Renal cortex interstitium (tissue), 11 donors: Measurements from ENCODE around the gene KDM4C. TPM values are rescaled to one million over a fixed set of nuclear protein-coding genes. Genes with fewer than 3 reads are reported as not detected.

ENCODE experiments used
- DNase-seq, 11 donors: peaks; one replicate each; pipeline ENCODE4 v3.0.0-alpha.2; 2013; ENCODE audit warnings: low read depth in 9 of 11, low spot score in 4 of 11; ENCODE audit errors: extremely low read depth in 1 of 11
- polyA plus RNA-seq, 3 donors: library from polyadenylated mRNA; unstranded; fragments of 120-200 nt; gene quantifications; one replicate each; pipeline ENCODE4 v1.2.1, GENCODE V29; 2013; ENCODE audit not compliant: insufficient read length in 3 of 3

The KDM4C gene
- polyA plus RNA-seq, 3 donors, result 14.0 to 20.0 (median 17.3) TPM

- peak in 1 of 11 donors; percentile 26 for DNase-seq
Measured at GRCh38 chr9:6915635-6916034, 157.9 kb downstream of the KDM4C start.

GRCh38 chr9:6917162-6917561 is 159.4 kb downstream of the KDM4C start:
- DNase-seq, result no peak

GRCh38 chr9:6920041-6920440 is 162.3 kb downstream of the KDM4C start:
- DNase-seq, result no peak

- DNase-seq, result no peak
Measured at GRCh38 chr9:6921315-6921714, 163.5 kb downstream of the KDM4C start.

- no peak for DNase-seq
Measured at GRCh38 chr9:6922124-6922676, 164.4 kb downstream of the KDM4C start.

- DNase-seq, result no peak
Measured at GRCh38 chr9:6922680-6923079, 164.9 kb downstream of the KDM4C start.

GRCh38 chr9:6923086-6923485 is 165.3 kb downstream of the KDM4C start:
- DNase-seq, result no peak

- no peak for DNase-seq
Measured at GRCh38 chr9:6924149-6924548, 166.4 kb downstream of the KDM4C start.

- no peak for DNase-seq
Measured at GRCh38 chr9:6924988-6925563, 167.3 kb downstream of the KDM4C start.

GRCh38 chr9:6925836-6926235 is 168.1 kb downstream of the KDM4C start:
- no peak for DNase-seq

- no peak for DNase-seq
Measured at GRCh38 chr9:6926436-6926835, 168.7 kb downstream of the KDM4C start.

- DNase-seq, result no peak
Measured at GRCh38 chr9:6927838-6928237, 170.1 kb downstream of the KDM4C start.

- no peak for DNase-seq
Measured at GRCh38 chr9:6928863-6929262, 171.1 kb downstream of the KDM4C start.

GRCh38 chr9:6929441-6930215 is 171.9 kb downstream of the KDM4C start:
- no peak for DNase-seq

GRCh38 chr9:6930827-6931226 is 173.1 kb downstream of the KDM4C start:
- DNase-seq, result no peak

GRCh38 chr9:6931913-6932312 is 174.1 kb downstream of the KDM4C start:
- no peak for DNase-seq

- no peak for DNase-seq
Measured at GRCh38 chr9:6936103-6936502, 178.3 kb downstream of the KDM4C start.

- no peak for DNase-seq
Measured at GRCh38 chr9:6937209-6937608, 179.4 kb downstream of the KDM4C start.

GRCh38 chr9:6938447-6938846 is 180.7 kb downstream of the KDM4C start:
- DNase-seq, result peak in 3 of 11 donors; percentile 13 to 31 (median 25)

- no peak for DNase-seq
Measured at GRCh38 chr9:6938873-6939272, 181.1 kb downstream of the KDM4C start.

- DNase-seq, result no peak
Measured at GRCh38 chr9:6941501-6941900, 183.7 kb downstream of the KDM4C start.
